GM18508 (cell line): Measurements from ENCODE around the gene PRF1.

Experiments
- ATAC-seq: cut with Tn5 transposase; IDR thresholded peaks from one replicate; pipeline ENCODE4 v1.9.1; 2021; ENCODE audit warnings: moderate number of reproducible peaks; ENCODE audit not compliant: insufficient read depth, unreplicated experiment

Gene PRF1

DNA sequence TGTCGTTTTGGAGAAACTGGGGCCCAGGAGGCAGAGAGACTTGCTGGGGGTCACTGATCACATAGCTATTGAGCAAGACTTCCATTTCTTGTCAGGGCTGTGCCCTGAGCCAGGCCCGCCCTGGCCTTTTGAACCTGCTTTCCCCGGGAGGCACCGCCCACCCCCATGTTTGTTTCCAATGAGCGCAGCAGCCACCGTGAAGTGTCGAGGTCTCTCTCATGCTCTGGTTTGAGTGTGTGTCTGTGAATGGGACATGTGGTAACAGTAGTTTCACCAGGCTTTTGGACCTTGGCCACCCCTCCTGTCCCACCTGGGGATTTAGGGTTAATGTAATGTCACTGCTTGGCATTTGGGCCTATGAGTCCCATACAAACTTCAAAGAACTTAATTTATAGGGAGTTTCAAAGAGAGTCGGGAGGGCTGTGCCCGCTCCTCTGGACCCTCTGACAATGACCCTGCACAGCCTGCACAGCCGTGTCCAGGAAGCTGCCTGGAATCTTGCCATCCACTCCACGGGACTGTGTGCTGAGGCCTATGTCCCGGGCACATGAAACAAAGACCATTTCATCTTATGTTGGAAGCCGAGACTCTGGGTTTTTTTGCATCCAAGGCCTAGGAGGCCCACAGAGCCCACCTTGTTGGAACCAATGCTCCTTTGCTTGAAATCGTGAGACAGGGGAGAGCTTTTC is 6.3 kb downstream of the PRF1 start:
- ATAC-seq = no peak

DNA sequence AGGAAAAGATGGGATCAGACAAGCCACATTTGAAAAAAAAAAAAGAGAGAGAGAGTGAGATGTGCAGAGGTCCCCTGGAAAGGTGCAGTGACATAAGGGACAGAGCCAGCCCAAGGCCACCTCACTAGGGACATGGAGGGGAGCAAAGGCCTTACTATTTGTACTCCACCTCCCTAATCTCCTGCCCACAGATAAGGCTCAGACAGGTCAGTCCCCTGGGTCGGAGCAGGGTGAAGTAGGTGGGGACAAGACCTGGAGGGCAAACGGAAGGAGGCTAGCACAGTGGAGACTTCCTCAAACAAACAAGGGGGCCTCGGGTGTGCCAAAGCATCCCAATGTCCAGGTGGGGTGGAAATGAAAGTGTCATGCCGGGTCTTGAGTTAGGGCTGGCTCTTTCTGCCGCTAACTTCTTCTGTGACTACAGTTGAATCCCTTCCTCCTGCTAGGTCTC is 7.0 kb downstream of the PRF1 start:
- ATAC-seq = no peak

DNA sequence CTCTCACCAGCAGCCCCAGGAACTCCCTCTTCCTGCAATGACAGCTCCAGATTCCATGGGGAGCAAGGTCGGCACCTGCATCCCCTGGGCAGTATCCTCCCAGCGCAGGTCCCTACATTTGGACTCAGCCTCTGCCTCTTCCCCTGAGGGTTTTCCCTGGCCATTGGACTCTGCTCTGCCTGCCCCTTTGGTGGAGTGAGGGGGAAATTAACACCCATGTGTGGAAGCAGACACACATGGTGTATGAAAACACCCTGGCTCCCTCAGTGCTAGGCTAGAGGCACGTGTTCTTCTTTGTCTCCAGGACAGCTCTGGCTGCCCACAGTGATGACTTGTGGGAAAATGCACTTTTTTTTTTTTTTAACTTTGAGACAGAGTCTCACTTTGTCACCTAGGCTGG is 8.4 kb downstream of the PRF1 start:
- no peak for ATAC-seq

DNA sequence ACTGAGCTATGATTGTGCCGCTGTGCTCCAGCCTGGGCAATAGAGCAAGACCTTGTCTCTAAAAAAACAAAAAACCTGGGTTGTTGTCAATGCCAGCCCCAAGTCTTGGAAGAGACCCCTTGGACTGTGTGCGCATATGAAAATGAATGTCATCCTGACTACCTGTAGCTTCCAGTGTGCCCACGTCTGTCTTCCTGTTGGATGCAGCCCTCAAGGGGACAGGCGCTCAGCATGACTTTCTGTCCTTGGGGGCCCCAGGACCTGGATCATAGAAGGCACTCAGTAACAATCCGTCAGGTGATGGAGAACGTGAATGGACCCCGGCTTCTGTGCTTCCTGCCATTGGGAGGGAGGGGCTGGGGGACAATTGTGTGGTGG is 9.0 kb downstream of the PRF1 start:
- no peak for ATAC-seq

DNA sequence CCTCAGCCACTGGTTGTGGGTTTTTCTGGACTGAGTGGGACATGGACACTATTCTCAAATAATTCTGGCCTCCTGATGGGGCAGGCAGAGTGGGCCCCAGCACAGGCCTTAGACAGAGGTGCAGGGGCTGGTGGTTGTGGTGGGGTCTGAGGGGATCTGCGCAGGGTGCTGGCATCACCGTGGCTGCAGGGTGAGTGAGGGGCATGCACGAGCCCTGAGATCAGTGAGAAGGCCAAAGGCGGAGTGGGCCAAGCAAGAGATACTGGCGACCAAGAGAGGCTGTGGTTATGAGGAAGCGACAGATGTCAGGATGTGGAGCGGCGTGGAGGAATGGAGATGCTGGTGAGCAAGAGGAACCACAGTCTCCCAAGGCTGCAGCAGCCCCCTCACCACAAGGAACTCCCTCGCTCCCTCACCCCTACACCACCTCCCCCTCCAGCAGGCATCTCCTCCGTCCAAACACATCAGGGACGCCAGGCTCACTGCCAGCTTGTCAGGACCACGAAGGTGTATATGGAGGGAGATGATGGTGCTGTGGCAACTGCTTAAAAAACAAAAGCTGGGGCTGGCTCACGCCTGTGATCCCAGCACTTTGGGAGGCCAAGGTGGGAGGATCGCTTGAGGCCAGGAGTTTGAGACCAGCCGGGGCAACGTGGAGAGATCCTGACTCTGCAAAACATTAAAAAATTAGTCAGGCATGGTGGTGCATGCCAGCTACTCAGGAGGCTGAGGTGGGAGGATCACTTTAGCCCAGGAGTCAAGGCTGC is 9.6 kb downstream of the PRF1 start:
- no peak for ATAC-seq

DNA sequence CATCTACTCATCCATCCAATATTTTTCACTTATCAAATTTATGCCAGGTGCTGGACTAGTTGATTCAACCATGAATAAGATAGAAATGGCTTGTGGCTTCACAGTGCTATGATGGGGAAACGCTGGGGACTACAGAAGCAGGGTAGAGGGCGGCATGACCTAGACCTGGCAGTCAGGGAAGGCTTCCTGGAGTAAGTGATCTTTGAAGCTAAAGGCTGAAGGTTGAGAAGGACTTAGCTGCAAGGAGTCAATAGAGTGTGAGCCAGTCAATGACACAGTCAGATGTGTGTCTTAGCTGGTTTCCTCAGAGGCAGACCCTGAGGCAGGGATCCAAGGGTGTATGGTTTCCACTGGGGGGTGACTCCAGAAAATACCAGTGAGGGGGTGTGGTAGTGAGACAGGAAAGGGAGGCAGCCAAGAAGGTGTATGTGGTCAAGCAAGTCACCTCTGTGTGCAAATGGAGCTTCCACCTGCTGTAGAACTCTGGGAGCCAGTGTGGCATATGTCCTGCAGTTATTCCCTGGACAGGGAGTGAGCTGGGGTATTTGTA is 10.3 kb downstream of the PRF1 start:
- ATAC-seq = no peak

DNA sequence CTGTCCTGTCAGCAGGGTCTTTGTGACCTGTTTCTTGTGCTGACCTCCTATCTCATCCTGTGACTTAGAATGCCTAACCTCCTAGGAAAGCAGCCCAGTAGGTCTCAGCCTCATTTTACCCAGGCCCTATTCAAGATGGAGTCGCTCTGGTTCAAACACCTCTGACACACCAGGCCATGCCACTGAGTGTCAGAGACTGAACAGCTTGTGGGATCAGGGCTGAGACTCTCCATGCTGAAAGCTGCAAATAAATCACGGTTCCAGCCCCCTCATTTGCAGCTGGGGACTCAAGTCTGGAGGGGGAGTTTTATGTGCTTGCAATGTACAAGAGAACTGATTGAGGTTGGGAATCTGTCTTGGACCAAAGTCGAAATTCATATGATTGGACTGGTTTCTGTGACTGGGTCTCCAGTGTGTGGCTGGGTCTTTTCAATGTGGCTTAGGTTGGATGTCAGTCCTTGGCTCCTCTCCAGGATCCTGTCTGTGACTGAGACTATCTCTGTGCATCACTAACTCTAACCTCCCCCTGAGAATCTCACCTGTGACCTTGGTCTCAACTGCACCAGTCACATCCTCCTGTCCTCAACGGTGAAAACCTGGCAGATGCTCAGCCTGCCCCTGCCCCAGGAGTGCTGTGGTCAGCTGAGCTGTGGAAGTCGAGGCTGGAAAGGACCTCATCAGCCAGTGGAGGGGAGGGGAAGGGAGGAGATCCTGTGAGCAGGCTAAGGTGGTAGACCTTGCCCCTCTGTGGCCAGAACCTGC is 11.7 kb downstream of the PRF1 start:
- no peak for ATAC-seq

DNA sequence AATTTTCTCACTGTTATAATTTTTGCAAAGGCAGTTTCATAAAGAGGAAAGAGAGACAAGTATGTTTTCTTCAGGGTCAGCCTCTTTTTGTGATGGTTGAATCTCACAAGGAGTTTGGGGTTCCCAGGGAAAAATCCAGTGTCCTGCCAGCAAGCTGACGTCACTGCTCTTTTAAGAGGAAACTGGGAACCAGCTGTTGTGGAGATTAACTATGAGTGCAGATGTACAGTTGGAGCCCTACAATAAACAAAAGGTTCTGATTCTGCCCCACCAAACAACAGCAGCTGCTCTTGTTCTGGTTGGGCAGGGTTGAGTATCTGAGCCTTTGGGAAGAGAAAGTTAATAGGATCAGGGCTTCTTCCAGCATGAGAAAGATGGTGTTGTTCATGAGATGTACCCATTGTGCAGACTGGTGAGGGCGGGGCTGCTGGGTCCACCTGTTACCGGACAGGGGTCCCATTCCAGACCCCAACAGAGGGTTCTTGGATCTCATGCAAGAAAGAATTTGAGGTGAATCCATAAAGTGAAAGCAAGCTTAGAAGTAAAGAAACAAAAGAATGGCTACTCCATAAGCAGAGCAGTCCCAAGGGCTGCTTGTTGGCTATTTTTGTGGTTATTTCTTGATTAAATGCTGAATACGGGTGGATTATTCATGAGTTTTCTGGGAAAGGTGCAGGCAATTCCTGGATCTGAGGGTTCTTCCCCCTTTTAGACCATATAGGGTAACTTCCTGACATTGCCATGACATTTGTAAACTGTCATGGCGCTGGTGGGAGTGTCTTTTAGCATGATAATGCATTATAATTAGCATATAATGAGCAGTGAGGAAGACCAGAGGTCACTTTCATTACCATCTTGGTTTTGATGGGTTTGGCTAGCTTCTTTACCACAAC is 12.5 kb downstream of the PRF1 start:
- no peak for ATAC-seq

DNA sequence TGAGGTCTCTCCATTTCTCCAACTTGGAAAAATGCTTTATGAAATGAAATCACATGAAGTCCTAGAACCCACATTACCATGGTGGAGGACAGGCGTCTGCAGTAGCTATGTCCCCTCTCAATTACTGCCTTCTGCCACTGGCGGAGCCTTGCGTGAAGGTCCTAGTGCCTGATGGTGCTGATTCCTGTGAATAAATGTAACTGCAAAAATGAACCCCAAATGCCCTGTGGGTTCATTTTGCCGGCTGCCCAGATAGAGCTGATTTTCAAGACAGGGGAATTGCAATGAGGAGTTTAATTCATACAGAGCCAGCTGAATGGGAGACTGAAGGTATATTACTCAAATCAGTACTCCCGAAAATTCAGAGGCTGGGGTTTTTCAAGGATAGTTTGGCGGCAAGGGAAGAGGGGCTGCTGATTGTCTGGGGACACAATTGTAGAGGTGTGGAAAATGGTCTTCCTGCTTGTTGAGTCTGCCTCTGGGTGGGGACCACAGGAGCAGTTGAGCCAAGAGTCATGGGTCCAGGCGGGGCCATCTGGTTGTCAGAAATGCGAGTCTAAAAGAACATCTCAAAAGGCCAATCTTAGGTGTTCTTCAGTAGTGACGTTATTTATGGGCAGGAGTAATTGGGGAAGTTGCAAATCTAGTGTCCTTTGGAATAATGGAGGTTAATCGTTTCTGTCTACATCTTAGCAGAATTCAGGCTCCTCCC is 13.5 kb downstream of the PRF1 start:
- ATAC-seq = no peak

DNA sequence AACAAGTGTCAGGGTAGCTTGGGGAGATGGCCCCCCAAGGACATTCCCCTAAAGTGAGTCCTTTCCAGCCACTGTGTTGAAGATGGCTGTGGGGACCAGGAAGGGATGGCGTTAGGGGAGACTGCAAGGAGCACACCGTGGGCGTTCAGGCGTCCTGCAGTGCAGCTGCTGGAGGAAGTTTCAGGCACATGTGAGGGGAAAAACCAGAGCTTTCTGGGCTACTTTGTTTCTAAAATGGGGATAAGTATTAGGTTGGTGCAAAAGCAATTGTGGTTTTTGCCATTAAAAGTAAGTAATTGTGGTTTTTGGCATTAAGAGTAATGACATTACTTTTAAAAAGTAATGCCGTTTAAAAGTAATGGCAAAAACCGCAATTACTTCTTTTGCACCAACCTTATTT is 14.3 kb downstream of the PRF1 start:
- no peak for ATAC-seq

DNA sequence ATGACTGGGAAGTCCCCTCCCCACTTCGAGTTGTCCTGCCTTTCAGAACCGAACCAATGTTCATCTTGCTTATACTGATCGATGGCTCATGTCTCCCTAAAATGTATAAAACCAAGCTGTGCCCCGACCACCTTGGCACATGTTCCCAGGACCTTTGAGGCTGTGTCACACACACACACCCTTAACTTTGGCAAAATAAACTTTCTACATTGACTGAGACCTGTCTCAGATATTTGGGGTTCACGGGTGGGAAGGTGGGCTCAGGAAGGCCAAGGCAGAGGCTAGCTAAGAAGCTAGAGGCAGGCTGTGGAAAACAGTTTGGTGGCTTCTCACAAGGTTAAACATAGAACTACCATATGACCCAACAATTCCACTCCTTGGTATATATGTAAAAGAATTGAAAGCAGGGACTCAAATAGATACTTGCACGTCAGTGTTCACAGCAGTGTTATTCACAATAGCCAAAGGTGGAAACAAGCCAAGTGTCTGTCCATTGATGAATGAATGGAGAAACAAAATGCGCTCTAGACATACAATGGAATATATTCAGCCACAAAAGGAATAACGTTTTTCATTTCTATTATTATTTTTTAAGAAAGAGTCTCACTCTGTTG is 15.4 kb downstream of the PRF1 start:
- no peak for ATAC-seq

DNA sequence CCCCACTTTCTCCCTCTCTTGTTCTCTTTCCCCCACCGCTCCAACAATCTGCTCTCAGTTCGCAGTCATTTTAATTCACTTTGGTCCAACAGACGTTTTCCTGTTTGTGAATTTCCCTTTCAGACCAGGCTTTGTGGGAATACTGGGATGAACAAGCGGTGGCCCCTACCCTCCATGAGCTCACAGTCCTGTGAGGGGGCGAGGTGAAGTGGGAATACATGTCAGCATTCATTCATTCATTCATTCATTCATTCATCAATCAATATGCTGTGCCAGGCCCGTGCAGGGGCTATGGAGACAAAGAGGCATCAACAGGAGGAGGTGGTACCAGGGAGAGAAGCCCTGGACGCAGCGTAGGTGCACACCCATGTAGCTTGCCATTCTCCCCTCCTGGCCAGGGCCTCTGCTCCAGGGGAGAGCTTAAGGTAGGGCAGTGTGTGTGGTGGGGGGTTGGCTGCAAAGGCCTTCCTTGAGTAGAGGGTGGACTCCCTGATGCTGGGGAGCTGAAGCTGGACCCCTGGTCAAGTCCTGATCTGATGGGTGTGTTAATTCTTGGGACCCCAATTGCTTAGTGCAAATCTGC is 16.1 kb downstream of the PRF1 start:
- ATAC-seq = no peak

DNA sequence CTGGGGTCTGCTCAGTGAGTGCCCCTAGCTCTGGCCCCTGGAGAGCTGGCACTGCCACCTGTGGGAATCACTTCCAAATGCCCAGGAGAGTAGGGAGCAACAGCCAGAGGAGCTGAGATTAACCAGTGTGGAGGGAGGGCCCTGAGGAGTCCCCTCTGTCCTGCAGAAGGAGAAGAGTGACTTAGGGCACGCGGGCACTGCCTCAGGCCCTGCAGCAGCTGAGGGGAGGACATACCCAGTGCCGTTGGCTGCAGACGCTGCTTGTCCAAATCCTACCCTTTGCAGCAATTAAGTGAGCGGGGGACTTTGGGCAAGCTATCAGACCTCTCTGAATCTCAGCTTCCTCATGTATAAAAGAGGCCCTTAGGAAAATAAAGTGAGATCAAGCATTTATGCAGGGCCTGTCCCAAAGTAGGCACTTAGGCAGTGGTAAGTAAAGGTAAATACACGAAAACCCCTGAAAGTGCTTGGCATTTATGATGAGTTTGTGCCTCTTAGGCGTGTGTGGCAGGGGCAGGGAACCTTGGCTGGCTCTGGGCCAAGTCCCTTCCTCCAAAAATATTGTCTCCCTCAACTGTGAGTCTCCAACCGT is 16.9 kb downstream of the PRF1 start:
- ATAC-seq = no peak

DNA sequence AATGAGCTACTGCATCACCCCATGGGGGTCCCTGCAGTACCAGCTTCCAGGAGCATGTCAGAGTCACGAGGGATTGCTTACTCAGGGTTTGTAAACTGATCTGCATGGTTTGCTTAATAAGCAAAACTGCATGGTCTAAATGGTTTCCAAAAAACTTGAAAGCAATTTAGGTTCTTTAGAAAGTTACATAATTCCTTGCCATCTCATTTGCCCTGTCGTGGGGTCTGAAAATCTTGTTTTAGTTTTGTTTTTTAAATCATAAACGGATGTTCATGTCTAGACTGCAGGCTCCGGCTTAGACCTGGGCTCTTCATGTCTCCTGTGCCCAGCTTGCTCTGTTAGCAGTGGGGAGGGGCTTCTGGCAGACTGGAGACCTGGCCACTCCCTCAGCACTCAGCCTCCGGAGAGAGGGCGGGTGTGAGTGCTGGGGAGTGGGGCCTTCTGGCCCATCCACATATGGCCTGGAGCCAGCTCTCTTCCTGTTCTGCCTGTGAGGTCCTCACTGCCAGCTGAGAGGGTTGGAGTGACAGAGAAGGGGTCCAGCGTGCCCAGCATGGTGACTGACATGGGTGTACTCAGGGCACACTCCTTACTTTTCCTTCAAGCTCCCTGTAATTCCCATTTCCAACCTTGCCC is 17.5 kb downstream of the PRF1 start:
- ATAC-seq = no peak

DNA sequence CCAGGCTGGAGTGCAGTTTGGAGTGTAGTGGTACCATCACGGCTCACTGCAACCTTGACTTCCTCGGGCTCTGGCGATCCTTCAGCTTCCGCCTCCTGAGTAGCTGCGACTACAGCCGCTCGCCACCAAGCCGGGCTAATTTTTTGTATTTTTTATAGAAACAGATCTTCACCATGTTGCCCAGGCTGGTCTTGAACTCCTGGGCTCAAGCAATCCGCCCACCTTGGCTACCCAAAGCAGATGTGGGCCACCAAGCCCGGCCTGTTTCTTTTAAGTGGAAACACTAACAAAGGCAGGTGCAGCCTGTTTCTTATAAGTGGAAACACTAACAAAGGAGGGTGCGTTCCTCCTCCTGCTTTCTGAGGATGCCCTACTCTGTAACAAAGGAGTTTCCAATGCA is 18.2 kb downstream of the PRF1 start:
- ATAC-seq = no peak

DNA sequence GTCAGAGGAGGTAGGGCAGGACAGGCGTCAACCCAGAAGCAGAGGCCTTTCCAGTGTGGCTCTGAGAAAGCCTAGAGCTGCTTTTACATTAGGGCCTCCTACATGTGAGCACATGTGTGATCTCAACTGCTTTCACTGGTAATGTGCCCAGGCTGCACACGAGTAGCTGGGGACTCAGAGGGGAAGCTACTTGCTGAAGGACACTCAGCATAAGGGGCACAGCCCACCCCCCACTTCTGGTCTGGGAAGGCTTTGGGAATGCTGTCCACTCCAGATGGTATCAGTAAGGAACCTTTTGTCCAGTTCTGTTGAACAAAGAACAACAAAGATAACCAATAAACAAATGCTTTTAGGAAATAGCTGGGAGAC is 18.9 kb downstream of the PRF1 start:
- no peak for ATAC-seq

DNA sequence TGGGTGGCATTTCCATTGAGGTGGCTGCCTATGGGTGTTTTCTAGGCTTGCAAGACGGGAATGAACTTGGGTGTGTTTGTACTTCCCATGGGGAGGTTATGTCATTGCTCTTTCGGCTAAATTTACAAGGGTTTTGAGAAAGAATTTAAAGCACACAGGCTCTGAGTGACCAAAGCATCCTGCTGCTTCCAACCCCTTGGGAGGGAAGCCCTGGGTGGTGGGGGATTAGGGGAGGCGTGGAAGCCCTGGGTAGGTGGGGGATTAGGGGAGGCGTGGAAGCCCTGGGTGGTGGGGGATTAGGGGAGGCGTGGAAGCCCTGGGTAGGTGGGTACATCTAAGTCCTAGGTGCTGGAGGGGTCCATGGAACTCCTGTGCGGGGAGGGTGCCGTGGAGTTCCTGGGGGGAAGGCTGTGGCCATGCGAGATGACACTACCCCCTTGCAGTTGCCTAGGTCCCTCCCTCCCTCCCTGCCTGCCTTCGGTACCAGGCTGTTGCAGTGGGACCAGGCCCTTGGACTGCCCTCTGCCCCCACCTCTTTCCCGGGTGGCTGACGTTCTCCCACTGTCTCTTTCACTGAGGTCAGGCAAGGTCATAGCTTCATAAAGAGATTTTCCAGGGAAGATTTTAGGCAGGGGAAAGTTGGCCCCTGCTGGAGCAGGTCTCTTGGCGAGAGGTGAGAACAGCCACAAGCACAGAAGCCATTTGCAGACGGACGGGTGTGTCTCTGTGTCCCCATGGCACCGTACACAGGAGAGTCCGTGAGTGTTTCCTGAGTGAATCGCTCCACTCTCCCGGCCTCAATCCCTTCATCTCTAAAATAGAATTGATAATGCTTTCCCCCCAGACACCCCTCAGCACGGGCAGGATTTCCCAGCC is 19.5 kb downstream of the PRF1 start:
- ATAC-seq = no peak
